ENCODE data around the gene ODAM.
"Not testable (repeated sequence)": the region's sequence is repeated elsewhere in the genome, so short reads cannot be mapped to it uniquely, and the experiment has no call there.

DNA sequence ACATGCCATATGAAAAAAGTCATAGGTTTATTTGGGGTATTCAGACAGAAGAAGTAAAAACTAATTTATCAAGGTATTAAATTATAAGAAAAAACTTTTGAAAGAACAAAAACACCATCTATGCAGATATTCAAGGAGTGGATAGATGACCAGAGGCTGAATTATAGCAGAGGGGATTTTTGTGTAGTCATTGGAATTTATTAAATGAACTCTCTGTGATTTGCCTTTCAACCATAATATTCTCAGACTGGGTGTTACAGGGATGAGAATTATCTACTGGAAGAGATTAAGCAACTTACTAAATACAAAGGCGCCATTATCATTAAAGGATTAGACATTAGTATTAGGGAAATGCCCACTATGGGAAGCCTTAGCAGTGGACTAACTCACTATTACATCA, 21.0 kb downstream of the ODAM start:
- TF ChIP-seq, protein P1, sequence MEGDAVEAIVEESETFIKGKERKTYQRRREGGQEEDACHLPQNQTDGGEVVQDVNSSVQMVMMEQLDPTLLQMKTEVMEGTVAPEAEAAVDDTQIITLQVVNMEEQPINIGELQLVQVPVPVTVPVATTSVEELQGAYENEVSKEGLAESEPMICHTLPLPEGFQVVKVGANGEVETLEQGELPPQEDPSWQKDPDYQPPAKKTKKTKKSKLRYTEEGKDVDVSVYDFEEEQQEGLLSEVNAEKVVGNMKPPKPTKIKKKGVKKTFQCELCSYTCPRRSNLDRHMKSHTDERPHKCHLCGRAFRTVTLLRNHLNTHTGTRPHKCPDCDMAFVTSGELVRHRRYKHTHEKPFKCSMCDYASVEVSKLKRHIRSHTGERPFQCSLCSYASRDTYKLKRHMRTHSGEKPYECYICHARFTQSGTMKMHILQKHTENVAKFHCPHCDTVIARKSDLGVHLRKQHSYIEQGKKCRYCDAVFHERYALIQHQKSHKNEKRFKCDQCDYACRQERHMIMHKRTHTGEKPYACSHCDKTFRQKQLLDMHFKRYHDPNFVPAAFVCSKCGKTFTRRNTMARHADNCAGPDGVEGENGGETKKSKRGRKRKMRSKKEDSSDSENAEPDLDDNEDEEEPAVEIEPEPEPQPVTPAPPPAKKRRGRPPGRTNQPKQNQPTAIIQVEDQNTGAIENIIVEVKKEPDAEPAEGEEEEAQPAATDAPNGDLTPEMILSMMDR (tag by site-specific recombination; IDR thresholded peaks at IDR 0.05) = not testable (repeated sequence)
- TF ChIP-seq ZBTB21 (tag by site-specific recombination; IDR thresholded peaks at IDR 0.05); ZFP3 (tag by site-specific recombination; IDR thresholded peaks at IDR 0.05; ENCODE audit: low read depth); ZNF707 (tag by site-specific recombination; IDR thresholded peaks at IDR 0.05); ZNF423 (tag by site-specific recombination; IDR thresholded peaks at IDR 0.05); ZNF391 (tag by site-specific recombination; IDR thresholded peaks at IDR 0.05; ENCODE audit: borderline replicate concordance, low read depth); ZBTB1 (tag by site-specific recombination; IDR thresholded peaks at IDR 0.05); ZBTB20 (tag by site-specific recombination; IDR thresholded peaks at IDR 0.05); ZNF335 (tag by site-specific recombination; conservative IDR thresholded peaks at IDR 0.05): not testable (repeated sequence)
- TF ChIP-seq, protein P2, sequence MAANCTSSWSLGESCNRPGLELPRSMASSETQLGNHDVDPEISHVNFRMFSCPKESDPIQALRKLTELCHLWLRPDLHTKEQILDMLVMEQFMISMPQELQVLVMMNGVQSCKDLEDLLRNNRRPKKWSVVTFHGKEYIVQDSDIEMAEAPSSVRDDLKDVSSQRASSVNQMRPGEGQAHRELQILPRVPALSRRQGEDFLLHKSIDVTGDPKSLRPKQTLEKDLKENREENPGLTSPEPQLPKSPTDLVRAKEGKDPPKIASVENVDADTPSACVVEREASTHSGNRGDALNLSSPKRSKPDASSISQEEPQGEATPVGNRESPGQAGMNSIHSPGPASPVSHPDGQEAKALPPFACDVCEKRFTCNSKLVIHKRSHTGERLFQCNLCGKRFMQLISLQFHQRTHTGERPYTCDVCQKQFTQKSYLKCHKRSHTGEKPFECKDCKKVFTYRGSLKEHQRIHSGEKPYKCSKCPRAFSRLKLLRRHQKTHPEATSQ (tag by site-specific recombination; IDR thresholded peaks at IDR 0.05) = not testable (repeated sequence)

Data from HEK293 (cell line).